ENCODE measurements around the gene MYLK2. TPM values are rescaled to one million over a fixed set of nuclear protein-coding genes. Genes with fewer than 3 reads are reported as not detected.
"Not testable (repeated sequence)": the region's sequence is repeated elsewhere in the genome, so short reads cannot be mapped to it uniquely, and the experiment has no call there.

MYLK2 gene
- polyA plus RNA-seq, 10 donors = 26.6 to 54.6 (median 42.6) TPM

DNA sequence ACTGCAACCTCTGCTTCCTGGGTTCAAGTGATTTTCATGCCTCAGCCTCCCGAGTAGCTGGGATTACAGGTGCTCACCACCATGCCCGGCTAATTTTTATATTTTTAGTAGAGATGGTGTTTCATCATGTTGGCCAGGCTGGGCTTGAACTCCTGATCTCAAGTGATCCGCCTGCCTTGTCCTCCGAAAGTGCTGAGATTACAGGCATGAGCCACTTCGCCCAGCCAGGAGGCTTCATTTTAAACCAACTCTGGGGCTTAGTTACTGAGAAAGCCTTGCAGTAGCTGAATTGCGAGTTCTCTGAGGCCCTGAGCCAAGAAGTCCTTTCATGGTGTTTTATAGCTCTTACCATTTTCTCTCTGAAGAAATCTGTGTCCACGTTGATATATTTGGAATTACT is 5.0 kb upstream of the MYLK2 start:
- not testable (repeated sequence) for DNase-seq

DNA sequence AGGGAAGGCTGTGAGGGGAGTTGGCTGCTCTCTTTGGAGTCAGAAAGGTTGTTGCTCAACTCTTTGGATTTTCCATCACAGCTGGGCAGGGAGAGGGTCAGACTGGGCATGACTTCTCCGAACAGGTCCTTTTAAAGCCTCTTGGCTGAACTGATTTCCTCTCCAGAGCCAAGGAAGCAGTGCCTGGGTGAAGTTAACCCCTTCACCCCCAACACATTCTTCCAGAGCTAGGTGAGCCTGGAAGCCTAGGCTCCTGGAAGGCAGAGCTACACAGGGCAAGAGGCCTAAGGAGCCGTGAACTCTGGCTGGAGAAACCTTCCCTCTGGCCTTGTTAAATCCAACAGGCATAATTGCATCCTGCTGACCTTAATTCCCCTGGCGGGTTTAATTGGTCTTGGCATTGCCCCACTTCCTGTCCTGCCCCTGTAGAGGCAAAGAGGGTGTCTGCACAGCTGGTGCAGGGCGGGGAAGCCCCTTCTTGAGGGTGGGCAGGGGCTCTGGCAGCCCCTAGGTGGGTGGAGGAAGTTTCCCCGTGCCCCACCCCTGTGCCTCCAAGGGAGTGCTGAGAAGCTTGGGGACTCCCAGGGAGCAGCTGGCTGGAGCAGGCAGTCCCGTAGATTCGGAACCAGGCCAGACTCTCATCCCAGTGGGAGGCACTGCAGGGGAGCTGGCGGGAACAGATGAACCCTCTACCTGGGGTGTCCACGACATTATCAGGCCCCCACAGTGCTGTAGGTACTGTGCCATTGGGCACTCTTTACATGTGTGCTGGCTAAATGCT is 3.6 kb upstream of the MYLK2 start:
- DNase-seq = peak in 1 of 3 donors; percentile 49

DNA sequence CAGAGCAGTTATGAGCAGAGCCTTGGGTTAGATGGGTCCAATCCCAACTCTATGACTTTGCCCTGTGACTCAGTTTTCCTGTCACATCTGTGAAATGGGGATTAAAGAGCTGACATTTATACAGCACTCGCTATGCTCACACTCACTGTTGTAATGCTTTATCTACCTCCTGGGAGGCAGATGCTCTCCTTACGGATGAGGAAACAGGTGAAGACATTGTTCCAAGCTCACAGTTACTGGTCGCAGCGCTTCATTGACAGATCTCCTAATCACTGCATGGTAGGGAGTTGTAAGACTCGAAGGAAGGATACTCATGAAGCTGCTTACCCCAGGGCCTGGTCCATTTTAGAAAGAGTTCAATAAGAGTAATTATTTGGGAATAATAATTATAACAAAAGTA is 2.9 kb upstream of the MYLK2 start:
- no peak for DNase-seq

DNA sequence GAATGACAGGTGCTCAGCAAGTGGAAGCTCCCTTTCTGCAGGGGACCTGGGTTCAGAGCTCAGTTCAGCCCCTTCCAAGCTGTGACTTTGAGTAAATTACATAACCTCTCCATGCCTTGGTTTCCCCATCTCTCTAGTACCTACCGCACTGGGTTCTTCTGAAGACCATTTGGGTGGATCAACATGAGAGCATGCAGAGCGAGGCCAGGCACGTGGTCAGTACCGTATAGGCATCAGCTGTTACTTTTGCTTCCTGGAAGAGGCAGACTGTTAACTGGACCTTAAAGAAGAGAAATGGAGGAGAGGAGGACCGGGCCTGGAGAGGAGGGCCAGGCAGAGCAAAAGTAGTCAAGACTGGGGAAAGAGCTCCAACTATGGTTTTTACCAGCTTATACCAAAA is 1.7 kb upstream of the MYLK2 start:
- no peak for DNase-seq

DNA sequence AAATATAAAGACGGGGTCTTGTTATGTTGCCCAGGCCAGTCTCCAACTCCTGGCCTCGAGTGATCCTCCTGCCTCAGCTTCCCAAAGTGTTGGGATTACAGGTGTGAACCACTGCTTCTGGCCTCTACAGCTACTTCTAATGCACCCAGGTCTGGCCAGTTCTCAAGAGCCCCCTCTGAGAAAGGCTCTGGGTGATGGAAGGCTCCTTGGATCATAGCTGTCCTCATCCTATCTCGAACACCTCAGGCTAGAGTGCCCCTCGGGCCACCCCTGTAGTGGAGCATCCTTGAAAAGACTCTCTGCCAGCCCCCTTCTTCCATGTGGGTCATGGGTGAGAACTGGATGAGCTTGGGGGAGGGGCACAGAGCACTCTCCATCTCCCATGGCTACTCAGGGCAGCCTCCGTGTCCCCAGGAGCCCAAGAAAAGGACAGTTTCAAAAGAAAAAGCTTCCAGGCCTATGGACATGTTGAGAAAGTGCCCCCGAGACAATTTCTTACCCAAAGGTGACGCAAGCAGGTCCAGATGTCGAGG is 714 bp upstream of the MYLK2 start:
- DNase-seq = peak in 1 of 3 donors; percentile 7

DNA sequence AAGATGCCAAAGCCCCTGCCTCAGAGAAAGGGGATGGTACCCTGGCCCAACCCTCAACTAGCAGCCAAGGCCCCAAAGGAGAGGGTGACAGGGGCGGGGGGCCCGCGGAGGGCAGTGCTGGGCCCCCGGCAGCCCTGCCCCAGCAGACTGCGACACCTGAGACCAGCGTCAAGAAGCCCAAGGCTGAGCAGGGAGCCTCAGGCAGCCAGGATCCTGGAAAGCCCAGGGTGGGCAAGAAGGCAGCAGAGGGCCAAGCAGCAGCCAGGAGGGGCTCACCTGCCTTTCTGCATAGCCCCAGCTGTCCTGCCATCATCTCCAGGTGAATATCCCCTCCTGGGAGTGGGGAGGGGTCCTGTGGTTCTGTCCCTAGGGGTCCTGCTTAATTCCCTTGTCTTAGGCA is 1.1 kb downstream of the MYLK2 start:
- no peak for DNase-seq

DNA sequence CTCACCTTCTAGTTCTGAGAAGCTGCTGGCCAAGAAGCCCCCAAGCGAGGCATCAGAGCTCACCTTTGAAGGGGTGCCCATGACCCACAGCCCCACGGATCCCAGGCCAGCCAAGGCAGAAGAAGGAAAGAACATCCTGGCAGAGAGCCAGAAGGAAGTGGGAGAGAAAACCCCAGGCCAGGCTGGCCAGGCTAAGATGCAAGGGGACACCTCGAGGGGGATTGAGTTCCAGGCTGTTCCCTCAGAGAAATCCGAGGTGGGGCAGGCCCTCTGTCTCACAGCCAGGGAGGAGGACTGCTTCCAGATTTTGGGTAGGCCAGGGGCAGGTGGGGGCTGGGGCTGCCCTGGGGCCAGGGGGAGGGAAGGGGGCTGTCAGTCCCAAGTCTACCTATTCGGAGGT is 2.3 kb downstream of the MYLK2 start:
- DNase-seq = no peak

DNA sequence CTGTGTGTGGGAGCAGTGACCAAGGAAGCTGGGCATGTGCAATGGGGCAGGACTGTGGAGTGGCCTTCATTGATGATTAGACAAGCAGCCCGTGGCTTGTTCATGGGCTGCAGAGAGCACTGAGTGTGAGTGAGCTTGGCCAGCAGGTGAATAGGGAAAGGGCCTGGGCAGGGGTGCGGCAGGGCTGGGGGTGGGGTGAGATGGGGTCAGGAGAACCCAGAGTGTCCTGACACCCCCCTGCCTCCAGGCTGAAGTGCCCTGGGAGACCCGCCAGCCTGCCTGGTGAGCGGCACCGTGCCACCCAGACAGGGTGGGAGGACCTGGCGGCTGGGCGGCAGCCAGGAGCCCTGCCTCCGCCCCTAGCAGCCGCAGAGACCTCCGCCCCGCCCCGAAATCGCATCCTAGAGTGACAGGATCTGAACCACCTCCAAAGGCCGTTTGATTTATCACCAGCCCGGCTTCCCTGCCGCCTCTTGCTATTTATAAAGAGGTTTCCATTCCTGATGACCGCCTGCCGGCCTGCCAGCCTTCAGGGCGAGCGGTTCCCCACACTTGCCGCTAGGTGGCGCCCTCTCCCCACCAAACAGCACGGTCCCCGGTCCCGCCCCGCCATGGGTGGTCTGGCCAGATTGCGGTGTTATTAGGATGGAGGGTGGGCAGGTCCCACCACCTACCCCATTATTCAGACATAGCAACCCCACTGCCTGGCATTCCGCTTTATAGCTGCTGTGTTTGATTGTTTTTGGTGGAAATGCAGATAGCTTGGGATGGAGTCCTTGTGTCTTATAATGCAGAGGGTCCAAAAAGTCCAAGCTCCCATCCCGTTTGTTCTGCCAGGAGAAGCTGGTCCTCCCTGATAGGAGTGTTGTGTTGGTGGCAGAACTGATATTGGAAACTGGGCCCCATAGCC is 3.5 kb downstream of the MYLK2 start:
- peak; percentile 80 to 87 (median 84) for DNase-seq

DNA sequence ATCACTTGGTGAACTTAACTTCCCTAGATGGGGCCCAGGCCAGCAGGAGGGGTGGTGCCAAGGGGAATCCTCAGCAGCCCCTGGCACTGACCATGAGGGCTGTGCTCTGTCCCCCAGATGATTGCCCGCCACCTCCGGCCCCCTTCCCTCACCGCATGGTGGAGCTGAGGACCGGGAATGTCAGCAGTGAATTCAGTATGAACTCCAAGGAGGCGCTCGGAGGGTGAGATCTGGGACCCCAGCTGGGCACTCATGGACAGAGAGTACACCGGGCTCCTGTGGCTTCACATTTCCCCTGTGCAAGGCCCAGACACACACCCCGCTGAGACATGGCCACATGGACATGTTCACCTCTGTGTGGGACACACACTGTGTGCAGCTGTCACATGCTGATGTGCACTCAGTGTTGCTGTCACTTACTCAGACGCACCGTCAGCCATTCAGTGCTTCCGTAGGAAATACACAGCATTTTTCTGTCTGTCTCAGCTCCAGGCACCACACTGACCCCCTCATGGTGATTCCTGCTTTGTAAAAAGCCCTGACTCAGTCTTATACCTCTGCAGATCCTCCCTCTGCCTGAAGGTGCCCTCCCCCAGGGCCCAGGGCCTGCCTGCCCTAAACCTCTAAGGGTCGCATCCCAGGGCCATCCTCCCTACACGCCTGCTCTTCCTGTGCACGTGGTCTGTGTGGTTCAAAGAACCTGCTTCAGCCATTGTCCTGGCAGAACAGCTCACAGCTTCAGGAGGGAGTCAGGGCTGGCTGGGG is 4.4 kb downstream of the MYLK2 start:
- no peak for DNase-seq

DNA sequence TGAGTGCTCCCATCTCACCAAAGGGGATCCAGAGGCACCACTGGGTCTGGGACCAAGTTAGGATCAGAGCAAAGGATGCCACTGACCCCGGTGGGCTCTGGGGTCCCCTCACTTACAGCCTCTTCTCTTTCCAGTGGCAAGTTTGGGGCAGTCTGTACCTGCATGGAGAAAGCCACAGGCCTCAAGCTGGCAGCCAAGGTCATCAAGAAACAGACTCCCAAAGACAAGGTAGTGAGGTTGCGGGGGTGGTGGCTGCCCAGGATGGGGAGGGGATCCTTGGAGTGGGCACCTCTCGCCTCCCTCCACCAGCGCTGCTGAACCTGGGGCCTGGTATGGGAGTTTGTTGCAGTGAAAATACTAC is 4.9 kb downstream of the MYLK2 start:
- DNase-seq = no peak

DNA sequence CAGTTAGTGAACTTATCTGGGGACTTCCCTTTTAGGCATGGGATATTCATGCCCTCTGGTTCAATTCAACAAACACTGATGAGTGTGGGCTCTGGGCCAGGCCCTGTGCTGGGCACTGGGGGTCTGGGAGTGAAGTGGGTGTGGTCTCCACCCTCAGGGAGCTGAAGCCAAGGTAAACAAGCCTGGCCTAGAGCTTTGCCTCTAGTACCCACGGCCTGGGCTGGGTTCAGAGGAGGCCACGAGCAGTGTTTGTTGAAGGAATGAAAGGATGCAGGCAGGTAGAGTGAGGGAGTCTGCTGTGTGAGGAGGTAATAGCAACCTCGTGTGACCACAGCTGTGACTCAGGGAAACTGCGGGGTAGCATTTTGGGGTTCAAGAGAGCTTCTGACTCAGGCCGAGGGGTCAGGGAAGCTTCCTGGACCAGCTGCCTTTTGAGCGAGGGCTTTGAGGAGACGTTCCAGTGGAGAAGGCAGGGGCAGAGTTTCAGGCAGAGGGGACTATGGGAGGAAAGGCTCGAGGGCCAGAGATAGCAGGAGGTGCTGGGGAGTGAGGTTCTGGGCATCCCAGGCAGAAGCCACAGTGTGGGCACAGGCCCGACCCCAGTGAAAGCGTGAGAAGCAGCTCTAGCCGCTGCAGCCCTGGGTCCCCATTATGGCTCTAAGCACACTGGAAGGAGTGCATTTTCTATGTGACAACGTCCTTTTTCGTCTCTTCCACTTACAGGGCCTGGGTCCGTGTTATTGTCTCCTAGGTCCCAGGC is 5.6 kb downstream of the MYLK2 start:
- no peak for DNase-seq

DNA sequence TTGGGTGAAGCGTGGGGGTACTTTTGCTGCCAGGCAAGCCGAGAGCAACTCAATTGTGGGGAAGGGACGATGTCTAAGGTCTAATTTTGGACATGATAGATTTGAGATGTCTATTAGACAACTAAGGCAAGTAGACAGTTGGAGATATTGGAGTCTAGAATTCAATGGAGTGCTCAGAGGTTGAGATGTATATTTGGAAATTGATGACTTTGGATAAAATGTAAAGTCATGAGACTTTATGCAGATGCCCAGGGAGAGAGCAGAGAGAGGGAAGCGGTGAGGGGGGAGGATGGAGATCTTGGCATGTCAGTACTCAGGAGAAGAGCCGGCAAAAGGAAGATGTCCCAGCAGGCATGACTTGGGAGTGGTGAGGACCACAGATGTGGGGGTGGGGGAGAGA is 6.9 kb downstream of the MYLK2 start:
- DNase-seq = no peak

DNA sequence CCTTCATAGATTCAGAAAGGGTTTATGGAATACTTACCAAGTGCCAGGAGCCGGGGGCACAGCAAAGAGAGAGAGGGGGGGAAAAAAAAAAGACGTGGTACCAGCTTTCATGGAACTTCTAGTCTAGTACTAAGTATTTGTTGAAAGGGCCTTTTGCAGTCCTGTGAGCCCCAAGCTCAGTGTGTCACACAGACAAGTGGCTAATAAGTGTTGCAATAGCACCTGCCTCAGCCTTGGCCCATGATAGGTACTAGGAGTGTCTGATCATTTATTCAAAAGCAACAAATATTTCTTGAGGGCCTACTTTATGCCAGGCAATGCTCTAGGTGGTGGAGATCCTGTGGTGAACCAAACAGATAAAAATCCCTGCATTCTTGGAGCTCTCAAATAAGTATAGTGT is 7.9 kb downstream of the MYLK2 start:
- no peak for DNase-seq

DNA sequence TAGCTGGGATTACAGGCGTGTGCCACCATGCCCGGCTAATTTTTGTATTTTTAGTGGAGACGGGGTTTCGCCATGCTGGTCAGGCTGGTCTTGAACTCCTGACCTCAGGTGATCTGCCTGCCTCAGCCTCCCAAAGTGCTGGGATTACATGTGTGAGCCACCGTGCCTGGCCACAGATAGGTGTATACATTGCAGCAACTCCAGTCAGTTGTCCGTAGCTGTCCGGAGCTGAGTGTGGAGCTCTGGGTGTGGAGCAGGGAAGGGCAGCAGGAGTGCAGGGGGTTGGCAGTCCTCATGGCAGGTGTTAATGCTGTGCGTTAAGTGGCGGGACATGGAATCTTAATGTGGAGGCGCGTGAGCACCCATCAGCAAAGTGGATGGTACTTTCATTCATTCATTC is 8.9 kb downstream of the MYLK2 start:
- DNase-seq = not testable (repeated sequence)

DNA sequence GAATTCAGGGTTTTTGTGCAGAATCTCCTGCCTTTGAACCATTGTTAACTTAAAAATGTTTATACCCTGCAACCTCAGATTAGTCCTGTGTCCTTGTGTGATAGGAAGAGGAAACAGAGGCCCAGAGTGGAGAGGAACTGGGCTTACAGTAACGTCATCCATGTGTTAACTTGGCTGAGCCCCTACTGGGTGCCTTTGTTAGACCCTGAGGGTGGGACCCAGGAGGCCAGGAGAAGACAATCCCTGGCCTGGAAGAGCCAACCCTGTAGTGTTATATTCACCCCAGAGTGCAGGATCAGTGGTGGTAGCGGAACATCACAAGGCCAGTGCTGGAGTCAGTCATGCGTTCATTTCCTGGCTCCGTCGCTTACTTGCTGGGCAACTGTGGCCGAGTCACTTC is 10.6 kb downstream of the MYLK2 start:
- DNase-seq = no peak

DNA sequence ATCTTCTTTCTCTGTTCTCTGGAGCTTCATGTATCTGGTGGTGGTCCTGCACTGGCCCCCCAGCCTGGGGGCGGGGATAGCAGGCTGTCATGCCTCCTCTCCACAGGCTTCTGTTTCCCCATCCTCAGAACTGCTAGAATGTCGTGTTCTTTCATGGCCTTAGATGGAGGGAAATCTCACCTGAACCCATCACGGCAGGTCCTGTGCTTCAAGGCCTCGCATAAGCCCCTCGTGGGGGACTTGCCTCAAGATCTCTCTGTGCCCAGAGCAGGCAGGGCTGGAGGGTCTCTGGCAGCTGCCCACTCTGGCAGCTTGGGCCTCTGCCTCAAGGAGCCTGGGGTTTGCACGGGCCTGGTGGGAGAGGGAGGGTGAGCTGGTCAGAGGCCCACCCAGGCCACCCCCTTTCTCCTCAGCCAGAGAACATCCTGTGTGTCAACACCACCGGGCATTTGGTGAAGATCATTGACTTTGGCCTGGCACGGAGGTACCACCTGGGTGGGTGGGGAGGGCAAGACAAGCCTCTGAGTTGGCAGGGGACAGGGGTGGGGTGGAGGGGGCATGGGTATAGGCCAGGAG is 11.3 kb downstream of the MYLK2 start:
- no peak for DNase-seq

DNA sequence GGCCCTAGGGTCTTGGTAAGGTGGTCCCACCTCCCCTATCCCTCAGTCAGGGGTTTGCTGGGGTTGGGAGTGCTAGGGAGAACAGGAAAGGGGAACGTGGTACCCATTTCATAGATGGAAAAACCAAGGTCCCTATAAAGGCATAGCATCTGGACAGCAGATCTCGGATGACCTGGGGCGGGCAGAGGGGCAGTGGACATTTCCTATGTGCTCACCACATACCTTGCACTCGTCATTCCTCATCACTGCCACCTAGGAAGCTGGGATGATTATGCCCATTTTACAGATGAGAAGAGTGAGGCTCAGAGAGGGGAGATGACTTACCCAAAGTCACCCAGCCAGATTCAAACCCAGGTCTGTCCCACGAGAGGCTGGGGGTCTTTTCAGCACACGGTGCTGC is 12.1 kb downstream of the MYLK2 start:
- no peak for DNase-seq

DNA sequence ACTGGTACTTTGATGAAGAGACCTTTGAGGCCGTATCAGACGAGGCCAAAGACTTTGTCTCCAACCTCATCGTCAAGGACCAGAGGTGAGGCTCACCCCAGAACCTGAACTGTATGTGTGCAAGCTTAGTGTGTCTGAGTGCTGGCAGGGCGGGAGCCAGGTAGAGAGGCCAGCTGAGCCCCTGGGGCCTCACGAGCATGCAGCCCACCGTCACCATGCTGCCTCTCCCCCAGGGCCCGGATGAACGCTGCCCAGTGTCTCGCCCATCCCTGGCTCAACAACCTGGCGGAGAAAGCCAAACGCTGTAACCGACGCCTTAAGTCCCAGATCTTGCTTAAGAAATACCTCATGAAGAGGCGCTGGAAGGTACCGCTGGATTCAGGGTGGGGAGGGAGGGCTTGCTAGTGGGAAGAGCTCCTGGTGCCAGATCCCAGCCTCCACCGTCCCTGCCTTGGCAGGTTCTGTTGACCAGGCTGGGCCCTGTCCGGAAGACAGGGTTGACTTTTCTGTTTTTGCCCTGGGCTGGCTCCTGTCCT is 12.7 kb downstream of the MYLK2 start:
- DNase-seq = no peak

DNA sequence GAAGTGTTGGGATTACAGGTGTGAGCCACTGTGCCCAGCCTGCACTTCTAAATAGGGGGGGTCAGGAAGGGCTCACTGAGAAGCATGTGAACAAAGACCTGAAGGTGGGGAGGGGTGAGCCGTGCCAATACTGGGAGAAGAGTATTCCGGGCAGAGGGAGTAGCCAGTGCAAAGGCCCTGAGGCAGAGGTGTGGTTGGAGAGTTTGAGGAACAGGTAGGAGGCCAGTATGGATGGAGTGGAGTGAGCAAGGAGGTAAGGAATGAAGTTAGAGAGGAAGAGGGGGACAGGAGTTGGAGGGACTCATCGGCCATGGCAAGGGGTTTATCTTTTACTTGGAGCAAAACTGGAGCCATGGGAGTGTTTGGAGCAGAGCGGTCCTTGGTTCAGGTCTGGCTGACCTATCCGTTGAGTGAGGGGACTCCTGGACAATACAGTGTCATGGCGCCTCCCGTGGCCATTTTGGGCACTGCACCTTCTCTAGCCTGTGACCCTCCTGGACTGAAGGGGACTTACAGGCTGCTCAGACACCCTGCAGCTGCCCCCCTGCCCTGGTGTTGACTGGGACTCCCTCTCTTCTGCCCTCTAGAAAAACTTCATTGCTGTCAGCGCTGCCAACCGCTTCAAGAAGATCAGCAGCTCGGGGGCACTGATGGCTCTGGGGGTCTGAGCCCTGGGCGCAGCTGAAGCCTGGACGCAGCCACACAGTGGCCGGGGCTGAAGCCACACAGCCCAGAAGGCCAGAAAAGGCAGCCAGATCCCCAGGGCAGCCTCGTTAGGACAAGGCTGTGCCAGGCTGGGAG is 14.2 kb downstream of the MYLK2 start:
- no peak for DNase-seq
